Activated CD8-positive, alpha-beta memory T cell treated with anti-CD3 and anti-CD28 coated beads for 1 hour (primary cell): Measurements from ENCODE around the gene HOXC12.

Experiments used
- DNase-seq, 2 donors: peaks; one replicate each; pipeline ENCODE4 v3.0.0-alpha.2; 2020; ENCODE audit warnings: low read depth in 1 of 2; ENCODE audit errors: extremely low read depth in 1 of 2

HOXC12 gene

GRCh38 chr12:53969588-53970259 lies 15.0 kb downstream of the HOXC12 start:
- no peak for DNase-seq

GRCh38 chr12:53970451-53970850 lies 15.7 kb downstream of the HOXC12 start:
- DNase-seq: no peak

DNA sequence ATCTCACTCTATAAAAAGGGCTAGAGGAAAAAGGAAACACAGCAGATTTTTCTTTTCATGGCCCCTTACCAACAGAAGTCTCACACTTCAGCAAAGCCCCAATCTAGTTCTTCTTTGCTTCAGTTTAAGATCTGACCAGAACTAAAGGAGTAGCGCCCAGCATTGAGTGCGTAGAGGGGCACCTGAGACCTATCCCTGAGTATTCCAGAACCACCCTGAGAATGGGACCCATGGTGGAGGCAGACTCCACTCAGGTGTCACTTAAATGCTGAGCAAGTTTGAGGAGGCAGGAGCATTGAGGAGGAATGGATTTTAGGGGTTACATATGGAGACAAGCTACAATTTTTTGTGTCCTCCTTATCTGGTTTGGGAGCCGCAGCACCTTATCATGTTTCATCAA lies 16.4 kb downstream of the HOXC12 start:
- no peak for DNase-seq

GRCh38 chr12:53971686-53972085 lies 17.0 kb downstream of the HOXC12 start:
- DNase-seq: no peak

GRCh38 chr12:53972152-53972702 lies 17.5 kb downstream of the HOXC12 start:
- no peak for DNase-seq

DNA sequence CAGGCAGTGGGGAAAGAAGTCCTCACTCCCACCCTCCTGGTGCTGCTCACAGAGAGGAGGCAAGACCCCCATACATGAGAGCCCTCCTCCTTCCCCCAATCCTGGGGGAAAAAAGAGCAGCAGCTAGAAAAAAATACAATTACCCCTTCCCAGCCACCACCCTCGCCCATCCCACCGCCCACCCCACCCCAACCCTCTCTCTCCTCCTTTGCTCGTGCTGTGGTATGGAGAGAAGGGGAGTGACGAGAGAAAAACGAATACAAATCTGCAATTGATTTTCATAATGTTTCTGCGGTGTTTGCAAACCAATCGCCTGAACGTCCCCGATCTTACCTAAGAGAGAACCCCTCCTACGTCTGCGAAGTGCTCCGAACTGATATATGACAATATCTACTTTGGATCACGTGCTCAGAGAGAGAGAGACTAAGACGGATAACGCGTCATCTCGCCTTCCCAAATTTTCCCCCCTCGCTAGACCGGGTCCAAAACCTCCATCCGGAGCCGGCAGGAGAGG lies 18.1 kb downstream of the HOXC12 start, which contains the start of gene HOXC11:
HOXC11 (plus strand) TSS at position 405 of the 514 bp plus-strand sequence. CDS start 116 bp downstream, outside the sequence.
- no peak for DNase-seq

- no peak for DNase-seq
Observed at GRCh38 chr12:53973236-53974042, 18.7 kb downstream of the HOXC12 start.

DNA sequence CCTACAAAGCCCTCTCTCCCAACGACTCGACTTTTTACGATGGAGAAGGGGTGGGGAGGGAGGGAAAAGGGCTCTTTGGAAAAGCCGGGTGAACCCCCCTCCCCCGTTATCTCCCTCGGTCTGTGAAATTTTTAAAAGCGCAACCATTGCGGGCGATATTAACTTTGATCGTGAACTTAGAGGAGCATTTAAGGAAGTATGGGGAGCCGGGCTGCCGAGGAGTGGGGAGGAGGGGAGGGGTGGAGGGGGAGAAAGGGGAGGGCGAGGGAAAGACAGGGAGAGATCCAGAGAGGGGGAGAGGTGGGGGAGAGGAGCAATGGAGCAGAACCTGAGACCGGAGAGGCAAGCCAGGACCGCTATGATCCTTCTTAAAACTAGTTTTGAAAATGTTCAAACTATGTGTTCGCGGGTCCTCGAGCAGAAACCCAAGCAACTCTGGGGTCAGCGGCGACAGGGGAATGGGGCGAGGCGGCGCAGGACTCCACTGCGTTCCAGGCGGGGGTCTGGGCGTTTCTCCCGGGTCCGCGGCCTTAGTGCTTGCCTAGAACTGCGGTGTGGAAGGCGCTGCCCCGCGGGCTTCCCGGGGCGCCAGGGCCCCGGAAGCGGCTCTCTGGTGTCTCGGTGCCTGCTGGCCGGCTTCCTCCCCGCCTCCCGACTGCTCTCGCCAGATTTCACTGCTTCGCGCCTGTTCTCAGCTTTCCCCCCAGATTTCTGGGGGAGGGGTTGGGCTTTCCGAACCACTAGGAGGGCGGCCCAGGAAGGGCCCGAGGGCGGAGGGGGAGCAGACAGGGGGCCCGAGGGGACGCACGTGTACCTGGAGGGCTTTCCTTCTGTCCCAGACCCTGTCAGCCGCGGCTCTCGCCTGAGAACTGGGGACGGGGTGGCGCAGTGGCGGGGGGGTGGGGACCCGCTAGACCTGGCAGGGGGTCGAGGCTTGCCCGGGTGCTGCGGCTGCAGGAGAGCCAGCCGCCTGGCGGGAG lies 19.7 kb downstream of the HOXC12 start, which contains the start of gene HOTAIR:
HOTAIR (minus strand) TSS at position 871 of the 980 bp plus-strand sequence.
- no peak for DNase-seq

GRCh38 chr12:53975064-53975471 lies 20.4 kb downstream of the HOXC12 start:
- DNase-seq: no peak

- DNase-seq: no peak
Observed at GRCh38 chr12:53975479-53976152, 20.9 kb downstream of the HOXC12 start.

DNA sequence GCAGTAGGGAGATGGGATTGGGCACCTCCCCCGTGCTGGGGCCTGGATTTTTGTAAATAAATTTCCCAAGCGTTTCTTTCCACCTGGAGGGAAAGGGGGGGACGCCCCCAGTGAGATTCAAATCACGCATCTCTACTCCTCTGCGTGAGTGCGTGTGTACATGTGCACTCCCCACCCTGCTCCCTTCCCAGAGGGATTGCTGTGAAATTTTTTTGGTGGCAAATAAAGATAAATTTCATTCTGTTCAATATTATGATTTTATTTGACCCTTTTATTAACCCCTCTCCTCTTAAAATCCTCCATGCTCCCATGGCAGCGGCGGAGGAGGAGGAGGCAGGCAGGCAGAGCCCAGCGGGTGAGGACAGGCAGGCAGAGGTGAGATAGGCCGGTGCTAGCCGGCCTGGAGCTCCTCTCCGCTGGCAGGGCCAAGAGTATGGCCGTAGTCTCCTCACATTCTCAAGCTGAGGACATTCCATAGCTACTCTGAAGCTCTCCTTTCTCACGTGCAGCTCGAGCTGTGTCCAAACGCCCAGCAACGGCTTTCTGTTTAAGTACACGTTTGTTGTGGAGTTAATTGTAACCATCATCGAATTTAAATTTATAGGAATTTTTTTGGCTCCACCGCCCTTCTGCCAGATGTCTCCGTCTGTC lies 21.6 kb downstream of the HOXC12 start:
- DNase-seq: no peak

DNA sequence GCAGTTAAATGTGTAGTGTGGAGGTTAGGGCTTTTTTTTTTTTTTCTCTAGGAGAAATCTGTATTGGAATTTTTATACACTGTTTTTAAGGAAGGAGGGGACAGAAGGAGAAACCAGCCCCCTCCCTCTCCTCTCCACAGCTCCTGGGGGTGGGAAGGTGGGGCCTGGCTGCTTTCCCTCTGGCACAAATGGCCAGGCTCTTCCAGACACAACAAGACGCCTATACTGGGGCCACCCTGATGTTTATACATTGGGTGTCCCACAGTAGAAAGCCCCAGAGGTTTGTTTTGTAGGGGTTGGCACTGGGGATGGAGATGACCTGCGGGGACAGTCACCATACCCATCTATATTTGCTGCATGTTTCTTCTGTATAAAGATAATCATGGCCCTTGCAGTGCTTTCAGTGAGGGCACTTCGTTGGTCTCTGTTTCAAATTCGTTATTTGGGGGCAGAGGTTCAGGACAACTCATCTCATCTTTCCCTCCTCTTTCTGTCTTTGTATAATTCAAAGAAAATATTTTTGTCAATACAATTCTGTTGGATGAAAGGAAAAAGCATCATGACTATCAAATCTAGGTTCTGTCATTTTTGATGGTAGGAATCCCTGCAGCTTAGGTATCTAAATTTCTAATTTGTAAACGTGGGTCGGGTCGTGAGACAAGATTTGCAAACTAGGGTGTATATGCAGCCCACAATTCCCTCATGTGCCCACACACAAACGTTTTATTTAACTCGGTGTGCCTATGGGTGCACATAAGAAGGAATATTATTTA lies 22.3 kb downstream of the HOXC12 start:
- no peak for DNase-seq

DNA sequence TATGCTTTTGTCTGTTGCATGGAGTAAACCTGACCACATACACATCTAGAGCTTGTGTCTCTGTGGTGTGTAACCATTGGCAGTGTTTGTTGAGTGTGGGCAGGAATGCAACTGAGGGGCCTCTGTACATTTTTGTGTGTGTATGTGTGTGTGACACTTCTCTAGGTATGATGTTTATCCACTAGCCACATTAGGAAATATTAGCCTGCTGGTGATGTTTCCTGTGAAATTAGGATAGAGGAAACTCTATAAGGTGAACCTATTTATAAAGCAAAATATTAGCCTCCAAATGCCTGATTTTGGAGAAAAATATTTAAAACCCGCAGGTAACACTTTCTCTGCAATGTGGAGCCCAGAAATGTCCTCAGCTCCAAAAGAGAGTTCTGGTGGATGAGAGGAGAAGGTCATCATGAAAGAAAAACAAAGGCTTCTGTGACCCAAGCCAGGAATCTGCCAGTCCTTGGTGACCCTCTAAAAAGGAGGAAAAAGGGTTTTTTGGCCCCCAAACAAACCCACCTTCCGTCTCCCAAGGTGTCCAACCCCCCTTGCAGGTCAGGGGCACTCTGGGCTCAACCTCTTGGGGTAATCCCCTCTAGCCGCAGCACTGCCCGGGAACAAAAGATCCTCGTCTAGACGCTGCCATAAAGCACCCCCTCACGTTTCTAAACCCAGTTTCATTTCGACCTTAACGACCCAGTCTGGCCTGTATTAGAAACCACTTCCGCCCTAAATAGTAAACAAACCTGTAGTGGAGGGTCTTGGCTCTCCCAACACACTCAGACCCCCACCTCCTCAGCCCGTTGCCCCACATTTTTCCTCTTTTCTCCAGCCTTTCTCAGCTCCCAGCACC lies 23.1 kb downstream of the HOXC12 start:
- DNase-seq: no peak

DNA sequence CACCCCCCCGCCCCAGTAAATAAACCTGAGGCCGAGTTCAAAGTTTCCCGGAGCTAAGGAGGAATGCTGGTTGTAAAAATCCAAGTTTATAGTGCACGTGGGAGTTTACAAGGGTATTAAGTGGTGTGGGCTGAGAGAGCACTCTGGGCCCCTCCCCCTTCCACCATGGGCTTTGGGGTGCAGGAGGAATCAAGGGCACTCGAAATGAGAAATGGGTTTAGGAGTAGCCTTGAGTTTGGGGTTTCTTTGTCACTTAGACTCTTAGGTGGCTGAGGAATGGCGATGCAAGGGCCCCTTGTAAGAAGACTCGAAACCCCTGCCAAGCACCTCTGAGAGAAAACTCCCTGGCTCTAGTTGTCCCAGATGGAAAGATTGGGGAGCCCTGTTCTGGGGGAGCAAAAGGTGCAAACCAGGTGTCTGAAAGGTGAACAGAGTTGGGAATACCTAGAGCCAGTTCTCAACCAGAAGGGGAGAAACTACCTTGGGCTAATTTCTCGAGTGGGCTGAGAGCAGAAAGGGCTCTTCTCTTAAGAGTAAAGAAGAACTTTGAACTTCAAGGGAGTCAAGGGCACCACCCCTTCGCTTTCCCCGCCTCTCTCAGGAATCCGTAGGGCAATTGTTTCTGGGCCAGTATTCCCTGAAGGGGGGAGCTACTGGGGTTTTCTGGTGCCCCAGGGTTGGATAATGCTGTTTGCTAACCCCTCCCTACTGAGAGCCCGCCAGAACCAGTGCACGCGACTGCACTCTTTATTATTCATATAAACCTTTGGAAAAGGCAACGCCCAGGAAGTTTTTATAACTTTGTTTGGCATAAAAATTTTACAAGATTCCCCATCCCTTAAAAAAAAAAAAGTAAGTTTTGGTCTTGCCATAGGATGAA lies 24.0 kb downstream of the HOXC12 start:
- DNase-seq: no peak

GRCh38 chr12:53980104-53980801 lies 25.6 kb downstream of the HOXC12 start:
- DNase-seq: no peak
